OCI-LY7 (cell line): Measurements from ENCODE around the gene ITGB7.

Experiments used
- EZH2phosphoT487 ChIP-seq: fragments of 200-600 bp; sonication (generic); IDR thresholded peaks from 2 replicates; pipeline ENCODE4 v1.6.1; 2018; ENCODE audit warnings: low read depth, borderline replicate concordance, mild to moderate bottlenecking, mixed run types, antibody characterized with exemption, low read length, moderate library complexity, mixed read lengths
- TF ChIP-seq, protein P1 (sequence below): fragments of 200-600 bp; sonication (generic); conservative IDR thresholded peaks from 2 replicates; pipeline ENCODE4 v1.5.1; 2014; ENCODE audit warnings: mild to moderate bottlenecking, antibody characterized with exemption, low read length, moderate library complexity, mixed read lengths

GRCh38 chr12:53231671-53231920, 24.5 kb upstream of the ITGB7 start:
- TF ChIP-seq, protein P1, sequence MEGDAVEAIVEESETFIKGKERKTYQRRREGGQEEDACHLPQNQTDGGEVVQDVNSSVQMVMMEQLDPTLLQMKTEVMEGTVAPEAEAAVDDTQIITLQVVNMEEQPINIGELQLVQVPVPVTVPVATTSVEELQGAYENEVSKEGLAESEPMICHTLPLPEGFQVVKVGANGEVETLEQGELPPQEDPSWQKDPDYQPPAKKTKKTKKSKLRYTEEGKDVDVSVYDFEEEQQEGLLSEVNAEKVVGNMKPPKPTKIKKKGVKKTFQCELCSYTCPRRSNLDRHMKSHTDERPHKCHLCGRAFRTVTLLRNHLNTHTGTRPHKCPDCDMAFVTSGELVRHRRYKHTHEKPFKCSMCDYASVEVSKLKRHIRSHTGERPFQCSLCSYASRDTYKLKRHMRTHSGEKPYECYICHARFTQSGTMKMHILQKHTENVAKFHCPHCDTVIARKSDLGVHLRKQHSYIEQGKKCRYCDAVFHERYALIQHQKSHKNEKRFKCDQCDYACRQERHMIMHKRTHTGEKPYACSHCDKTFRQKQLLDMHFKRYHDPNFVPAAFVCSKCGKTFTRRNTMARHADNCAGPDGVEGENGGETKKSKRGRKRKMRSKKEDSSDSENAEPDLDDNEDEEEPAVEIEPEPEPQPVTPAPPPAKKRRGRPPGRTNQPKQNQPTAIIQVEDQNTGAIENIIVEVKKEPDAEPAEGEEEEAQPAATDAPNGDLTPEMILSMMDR: no peak
- no peak for TF ChIP-seq EZH2phosphoT487
